HG03354 (cell line): ENCODE measurements around the gene ADAMTS8.

Experiments
- ATAC-seq: cut with Tn5 transposase; IDR thresholded peaks from one replicate; pipeline ENCODE4 v1.9.1; 2021; ENCODE audit warnings: mild to moderate bottlenecking; ENCODE audit not compliant: unreplicated experiment, poor library complexity, severe bottlenecking

ADAMTS8 gene

DNA sequence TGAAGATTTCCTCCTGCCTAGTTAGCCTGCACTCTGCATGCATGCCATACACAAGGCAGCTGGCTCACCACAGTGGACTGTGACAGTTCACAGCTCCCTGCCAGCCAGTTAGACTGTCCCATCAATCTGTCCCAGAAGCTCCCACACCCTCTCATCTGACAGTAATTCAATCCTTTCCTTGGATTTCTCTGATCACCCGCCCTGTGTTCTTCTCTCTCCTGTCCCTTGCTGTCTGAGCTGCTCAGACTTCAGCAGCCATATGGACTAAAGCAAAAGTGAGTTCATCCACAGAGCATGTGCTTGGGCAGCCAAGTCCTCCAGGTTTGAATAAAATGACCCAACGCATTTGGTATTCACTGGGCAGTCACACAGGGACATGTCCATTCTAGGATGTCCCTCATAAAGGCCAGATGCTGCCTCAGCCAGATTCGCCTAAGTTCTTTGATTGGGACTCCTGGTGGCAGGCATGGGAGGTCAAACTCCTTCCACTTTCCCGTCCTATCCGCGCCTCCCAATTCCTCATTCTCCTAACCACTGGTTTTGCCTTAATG, 59.2 kb downstream of the ADAMTS8 start:
- ATAC-seq = no peak

DNA sequence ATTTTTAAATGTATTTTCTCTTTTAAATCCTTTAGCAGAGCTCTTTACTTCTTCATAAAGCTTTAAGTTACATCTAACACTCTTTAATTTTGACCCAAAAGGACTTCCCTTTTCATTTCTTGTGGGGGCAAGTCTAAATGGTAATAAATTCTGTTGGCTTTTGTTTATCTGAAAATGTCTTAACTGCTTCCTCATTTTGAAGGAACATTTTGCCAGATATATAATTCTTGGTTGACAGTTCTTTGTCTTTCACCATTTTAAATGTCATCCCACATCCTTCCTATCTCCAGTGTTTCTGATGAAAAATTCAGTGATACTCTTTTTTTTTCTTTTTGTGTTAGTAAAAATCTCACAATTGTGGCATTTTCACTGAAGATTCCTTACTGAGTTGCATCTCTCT, 69.0 kb downstream of the ADAMTS8 start:
- ATAC-seq = no peak

DNA sequence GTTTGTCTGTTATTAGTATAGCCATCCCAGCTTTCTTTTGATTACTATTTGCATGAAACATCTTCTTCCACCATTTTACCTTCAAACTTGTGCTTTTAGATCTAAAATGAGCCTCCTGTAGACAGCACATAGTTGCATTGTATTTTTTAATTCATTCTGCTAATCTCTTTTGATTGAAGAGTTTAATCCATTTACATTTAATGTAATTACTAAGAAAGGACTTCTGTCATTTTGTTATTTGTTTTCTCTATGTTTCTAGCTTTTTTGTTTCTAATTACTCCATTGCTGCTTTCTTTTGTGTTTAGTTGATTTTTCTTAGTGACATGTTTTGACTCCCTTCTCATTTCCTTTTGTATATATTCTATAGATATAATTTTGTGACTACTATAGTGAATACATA, 70.0 kb downstream of the ADAMTS8 start:
- no peak for ATAC-seq
